Measurements from ENCODE around the gene PRPF6. TPM values are rescaled to one million over a fixed set of nuclear protein-coding genes. Genes with fewer than 3 reads are reported as not detected.

The PRPF6 gene
- total RNA-seq, 3 donors from 2014 or later: 51.2 to 64.4 (median 59.1) TPM

DNA sequence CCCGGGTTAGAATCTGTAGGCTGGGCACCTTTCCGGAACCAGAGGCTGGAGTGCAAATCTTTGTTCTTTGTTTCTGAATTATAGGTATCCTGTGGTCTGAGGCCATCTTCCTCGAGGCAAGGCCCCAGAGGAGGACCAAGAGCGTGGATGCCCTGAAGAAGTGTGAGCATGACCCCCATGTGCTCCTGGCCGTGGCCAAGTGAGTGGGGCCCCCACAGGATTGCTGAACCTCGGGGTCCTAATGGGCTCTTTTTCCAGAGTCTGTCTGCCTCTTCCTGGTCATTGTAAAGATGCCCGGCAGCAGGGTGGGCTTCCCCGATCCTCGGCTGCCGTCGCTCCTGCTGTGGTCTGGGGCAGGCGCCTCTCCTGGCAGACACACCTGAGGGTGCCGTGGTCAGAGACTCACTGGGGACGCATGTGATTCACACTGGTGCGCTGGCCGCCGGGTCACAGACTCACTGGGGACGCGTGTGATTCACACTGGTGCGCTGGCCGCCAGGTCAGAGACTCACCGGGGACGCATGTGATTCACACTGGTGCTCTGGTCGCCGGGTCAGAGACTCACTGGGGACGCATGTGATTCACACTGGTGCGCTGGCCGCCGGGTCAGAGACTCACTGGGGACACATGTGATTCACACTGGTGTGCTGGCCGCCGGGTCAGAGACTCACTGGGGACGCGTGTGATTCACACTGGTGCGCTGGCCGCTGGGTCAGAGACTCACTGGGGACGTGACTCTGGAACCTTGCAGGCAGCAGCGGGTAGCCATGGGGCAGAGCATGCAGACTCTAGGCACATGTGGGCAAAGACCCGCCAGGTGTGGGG lies 48.6 kb downstream of the PRPF6 start:
- no peak for ATAC-seq

DNA sequence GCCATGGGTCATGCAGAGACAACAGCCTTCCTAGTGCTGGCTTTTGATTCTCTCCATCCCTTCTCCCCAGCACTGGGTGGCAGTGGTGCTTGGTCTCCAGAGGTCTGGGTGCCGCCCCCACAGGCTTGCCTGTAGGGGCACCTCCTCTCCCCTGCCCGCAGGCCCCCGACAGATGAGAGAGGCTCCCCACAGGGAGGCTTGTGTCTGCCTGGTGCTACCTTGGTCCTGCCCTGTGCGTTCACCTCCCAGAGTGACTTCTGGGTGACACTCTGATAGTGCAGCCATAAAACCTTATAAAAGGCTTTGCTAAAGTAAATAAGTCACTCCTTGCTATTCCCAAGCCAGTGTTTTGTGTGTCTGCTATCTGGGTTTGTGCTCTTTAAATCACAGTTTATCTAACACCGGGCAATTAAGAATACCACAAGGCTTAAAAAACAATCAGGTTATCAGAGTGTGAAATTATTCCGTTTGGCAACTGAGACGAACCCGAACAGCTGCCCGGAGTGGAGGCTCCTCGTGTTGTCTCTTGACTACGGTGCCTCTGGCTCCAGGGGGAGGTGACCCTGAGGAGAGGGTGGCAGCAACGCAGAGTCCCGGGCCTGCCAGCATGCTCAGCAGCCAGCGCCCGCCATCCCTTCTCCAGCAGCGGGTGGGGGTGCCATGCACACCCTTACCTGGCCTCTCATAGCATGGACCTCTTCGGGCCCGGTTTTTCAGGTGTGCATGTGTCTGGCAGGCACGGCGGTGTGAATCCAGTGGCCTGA lies 49.6 kb downstream of the PRPF6 start:
- peak in 2 of 3 donors; percentile 51 to 55 for DNase-seq
- peak; percentile 95 for ATAC-seq
- intact Hi-C loops (cut with DNase I, micrococcal nuclease): no loop called here
- Histone ChIP-seq H3K4me1 (ENCODE audit: low read depth) (peaks cover 7% of the 10 kb centered on the region), H3K4me3 (no peak overlapping the region), H3K9me3 (no peaks in the 10 kb centered on the region), H3K36me3 (ENCODE audit: low read depth) (peaks cover 10% of the 10 kb centered on the region)
- TF ChIP-seq, protein P1, sequence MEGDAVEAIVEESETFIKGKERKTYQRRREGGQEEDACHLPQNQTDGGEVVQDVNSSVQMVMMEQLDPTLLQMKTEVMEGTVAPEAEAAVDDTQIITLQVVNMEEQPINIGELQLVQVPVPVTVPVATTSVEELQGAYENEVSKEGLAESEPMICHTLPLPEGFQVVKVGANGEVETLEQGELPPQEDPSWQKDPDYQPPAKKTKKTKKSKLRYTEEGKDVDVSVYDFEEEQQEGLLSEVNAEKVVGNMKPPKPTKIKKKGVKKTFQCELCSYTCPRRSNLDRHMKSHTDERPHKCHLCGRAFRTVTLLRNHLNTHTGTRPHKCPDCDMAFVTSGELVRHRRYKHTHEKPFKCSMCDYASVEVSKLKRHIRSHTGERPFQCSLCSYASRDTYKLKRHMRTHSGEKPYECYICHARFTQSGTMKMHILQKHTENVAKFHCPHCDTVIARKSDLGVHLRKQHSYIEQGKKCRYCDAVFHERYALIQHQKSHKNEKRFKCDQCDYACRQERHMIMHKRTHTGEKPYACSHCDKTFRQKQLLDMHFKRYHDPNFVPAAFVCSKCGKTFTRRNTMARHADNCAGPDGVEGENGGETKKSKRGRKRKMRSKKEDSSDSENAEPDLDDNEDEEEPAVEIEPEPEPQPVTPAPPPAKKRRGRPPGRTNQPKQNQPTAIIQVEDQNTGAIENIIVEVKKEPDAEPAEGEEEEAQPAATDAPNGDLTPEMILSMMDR (IDR thresholded peaks at IDR 0.05): no peak

More for the DNA sequence above, 48.6 kb downstream of the PRPF6 start:
- Histone ChIP-seq H3K9me3 (no peaks in the 10 kb centered on the region), H3K4me1 (ENCODE audit: low read depth) (peaks cover 10% of the 10 kb centered on the region), H3K36me3 (ENCODE audit: low read depth) (peaks cover 10% of the 10 kb centered on the region), H3K4me3 (no peak overlapping the region)
- intact Hi-C loops (cut with DNase I, micrococcal nuclease): no loop called here
- peak in 1 of 3 donors; percentile 29 for DNase-seq
- TF ChIP-seq, protein P1 (IDR thresholded peaks at IDR 0.05): no peak

GRCh38 chr20:64031822-64032314 lies 50.9 kb downstream of the PRPF6 start:
- intact Hi-C loops (cut with DNase I, micrococcal nuclease): no loop called here
- peaks cover 7% of the 10 kb centered on the region for H3K4me1 ChIP-seq (ENCODE audit: low read depth)
- peaks cover 10% of the 10 kb centered on the region for H3K36me3 ChIP-seq (ENCODE audit: low read depth)
- peak in 1 of 3 donors; percentile 28 for DNase-seq
- no peaks in the 10 kb centered on the region for H3K9me3 ChIP-seq
- ATAC-seq: no peak
- no peak overlapping the region for H3K4me3 ChIP-seq
- TF ChIP-seq, protein P1 (IDR thresholded peaks at IDR 0.05): no peak

DNA sequence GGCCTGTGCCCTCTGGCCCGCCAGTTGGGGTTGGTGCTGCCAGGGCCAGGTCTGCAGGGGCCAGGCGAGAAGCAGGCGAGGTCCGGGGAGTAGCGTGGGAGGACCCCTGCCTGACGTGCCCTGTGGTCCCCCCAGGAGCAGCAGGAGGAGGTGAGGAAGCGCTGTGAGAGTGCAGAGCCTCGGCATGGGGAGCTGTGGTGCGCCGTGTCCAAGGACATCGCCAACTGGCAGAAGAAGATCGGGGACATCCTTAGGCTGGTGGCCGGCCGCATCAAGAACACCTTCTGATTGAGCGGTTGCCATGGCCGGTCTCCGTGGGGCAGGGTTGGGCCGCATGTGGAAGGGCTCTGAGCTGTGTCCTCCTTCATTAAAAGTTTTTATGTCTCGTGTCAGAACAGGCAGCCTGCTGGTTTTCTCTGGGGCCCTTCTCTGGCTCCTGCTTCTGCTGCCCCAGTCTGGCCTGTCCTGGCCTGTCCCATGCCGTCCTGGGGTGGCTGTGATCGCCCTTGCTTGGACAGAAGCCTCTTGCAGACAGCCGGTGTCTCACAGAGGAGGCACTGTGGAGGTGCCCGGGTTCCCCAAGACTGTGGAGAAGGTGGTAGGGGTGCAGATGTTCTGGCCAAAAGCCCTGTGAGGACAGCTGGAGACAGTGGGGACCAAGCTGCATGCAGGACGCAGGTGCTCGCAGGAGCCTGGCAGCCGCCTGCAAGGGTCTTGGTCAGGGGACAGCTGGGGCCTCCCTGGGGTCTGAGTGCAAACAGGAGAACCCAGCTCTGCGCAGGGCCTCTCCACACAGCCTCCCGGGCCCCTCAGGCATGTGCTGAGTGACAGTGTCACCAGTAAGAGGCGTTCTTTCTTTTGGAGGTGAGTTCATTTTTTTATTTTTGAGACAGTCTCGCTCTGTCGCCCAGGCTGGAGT lies 52.0 kb downstream of the PRPF6 start:
- Histone ChIP-seq H3K4me3 (no peak overlapping the region), H3K36me3 (ENCODE audit: low read depth) (peaks cover 6% of the 10 kb centered on the region), H3K4me1 (ENCODE audit: low read depth) (peaks cover 10% of the 10 kb centered on the region), H3K9me3 (no peaks in the 10 kb centered on the region)
- intact Hi-C loops (cut with DNase I, micrococcal nuclease): no loop called here
- TF ChIP-seq, protein P1 (IDR thresholded peaks at IDR 0.05): no peak
- DNase-seq (peak in 1 of 3 donors; percentile 22), ATAC-seq (no peak)

- Histone ChIP-seq H3K4me3 (no peak overlapping the region), H3K4me1 (ENCODE audit: low read depth) (peaks cover 15% of the 10 kb centered on the region), H3K36me3 (ENCODE audit: low read depth) (peaks cover 6% of the 10 kb centered on the region), H3K9me3 (no peaks in the 10 kb centered on the region)
- TF ChIP-seq, protein P1 (IDR thresholded peaks at IDR 0.05): no peak
- DNase-seq (peak in 1 of 3 donors; percentile 20), ATAC-seq (no peak)
- intact Hi-C loops (cut with DNase I, micrococcal nuclease): no loop called here
These were observed 53.1 kb downstream of the PRPF6 start for GRCh38 chr20:64033981-64034493.

Measured in mucosa of descending colon (tissue), 3 donors.